Suprapubic skin (tissue), 4 donors: ENCODE data around the gene TPSD1. TPM values are rescaled to one million over a fixed set of nuclear protein-coding genes. Genes with fewer than 3 reads are reported as not detected.

ENCODE experiments used
- DNase-seq, 2 donors: peaks; one replicate each; pipeline ENCODE4 v3.0.0-alpha.2; 2019; ENCODE audit warnings: low spot score in 2 of 2
- H3K27ac ChIP-seq: fragments of 200-600 bp; sonication (generic); one replicate; pipeline ENCODE4 v1.5.1; 2019
- H3K27me3 ChIP-seq: fragments of 200-600 bp; sonication (generic); one replicate; pipeline ENCODE4 v1.5.1; 2019
- H3K36me3 ChIP-seq: fragments of 200-600 bp; sonication (generic); one replicate; pipeline ENCODE4 v1.5.1; 2019
- H3K4me1 ChIP-seq: fragments of 200-600 bp; sonication (generic); one replicate; pipeline ENCODE4 v1.5.1; 2019
- H3K4me3 ChIP-seq: fragments of 200-600 bp; sonication (generic); one replicate; pipeline ENCODE4 v1.5.1; 2019; ENCODE audit warnings: mild to moderate bottlenecking
- H3K9me3 ChIP-seq: fragments of 200-600 bp; sonication (generic); one replicate; pipeline ENCODE4 v1.5.1; 2019
- EP300 ChIP-seq: sonication (generic); formaldehyde crosslinking; IDR thresholded peaks from one replicate; pipeline ENCODE4 v1.6.1; 2017; ENCODE audit warnings: antibody characterized with exemption
- POLR2A ChIP-seq, 2 donors: fragments of 450-650 bp; IDR thresholded peaks; one replicate each; pipeline ENCODE4 v1.6.1; 2017; ENCODE audit warnings: antibody characterized with exemption in 2 of 2, mild to moderate bottlenecking in 2 of 2, moderate library complexity in 2 of 2
- POLR2AphosphoS5 ChIP-seq, 3 donors: sonication (generic); formaldehyde crosslinking; IDR thresholded peaks; one replicate each; pipeline ENCODE4 v1.6.1; 2017; ENCODE audit warnings: antibody characterized with exemption in 3 of 3
- WGBS: methylation state at CpG from one replicate; pipeline ENCODE4 v1.1.5; 2018; 5-methylcytosine and 5-hydroxymethylcytosine counted together
- total RNA-seq, 4 donors: library from RNA; depleted of rRNA; stranded (reverse); fragments of >200 nt; gene quantifications; one replicate each; pipeline ENCODE4 v1.1.0, GENCODE V29; 2016
- TF ChIP-seq, protein P1 (sequence below), 2 donors: fragments of 200-600 bp in 1 of 2; fragments of 450-650 bp in 1 of 2; sonication (generic) in 1 of 2; IDR thresholded peaks; one replicate each; pipeline ENCODE4 v1.5.1; 2016 to 2019; ENCODE audit warnings: antibody characterized with exemption in 2 of 2, mild to moderate bottlenecking in 1 of 2, moderate library complexity in 1 of 2

Gene TPSD1
- total RNA-seq, 4 donors from 2014 or later = 0.38 to 11.6 (median 0.83) TPM; not detected in 1

DNA sequence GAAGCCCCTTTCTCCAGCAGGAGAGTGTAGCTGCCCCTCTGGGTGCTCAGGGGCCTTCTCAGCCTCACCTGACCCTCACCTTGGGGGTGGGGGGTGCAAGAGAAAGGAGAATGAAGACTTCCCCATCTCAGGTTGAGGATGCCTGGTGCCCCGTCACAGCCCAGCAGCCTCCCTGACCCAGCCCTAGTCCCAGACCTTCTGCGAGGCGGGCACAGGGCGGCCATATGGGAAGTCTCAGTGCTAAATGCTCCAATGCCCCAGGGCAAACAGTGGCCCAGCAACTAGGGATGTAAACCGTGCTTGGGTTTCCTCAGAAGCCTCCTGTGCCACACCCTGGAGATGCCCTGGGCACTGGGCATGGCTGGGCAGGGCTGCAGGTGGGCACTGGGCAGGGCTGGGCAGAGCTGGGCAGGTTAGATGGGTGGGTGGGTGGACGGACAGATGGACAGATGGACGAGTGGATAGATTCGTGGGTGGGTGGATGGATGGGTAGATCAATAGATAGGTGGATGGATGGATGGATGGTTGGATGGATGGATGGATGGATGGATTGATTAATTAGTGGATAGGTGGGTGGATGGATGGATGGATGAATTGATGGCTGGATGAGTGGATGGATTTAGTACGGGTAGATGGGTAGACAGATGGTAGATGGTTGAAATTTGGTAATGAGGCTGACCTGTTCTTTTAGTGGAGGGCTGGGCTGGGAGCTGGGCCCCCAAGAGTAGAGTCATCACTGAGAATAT lies 16.8 kb downstream of the TPSD1 start:
- Histone ChIP-seq H3K9me3 (no peaks in the 10 kb centered on the region), H3K4me3 (no peak overlapping the region), H3K27me3 (peaks cover 49% of the 10 kb centered on the region), H3K4me1 (no peaks in the 10 kb centered on the region), H3K36me3 (no peaks in the 10 kb centered on the region), H3K27ac (no peak overlapping the region)
- DNase-seq = peak in 1 of 2 donors; percentile 51
- WGBS = 55% methylated on average over 6 of the region's 9 CpGs
- TF ChIP-seq POLR2AphosphoS5 (IDR thresholded peaks at IDR 0.05) (no peak), POLR2A (IDR thresholded peaks at IDR 0.05) (no peak), EP300 (no peak)
- TF ChIP-seq, protein P1, sequence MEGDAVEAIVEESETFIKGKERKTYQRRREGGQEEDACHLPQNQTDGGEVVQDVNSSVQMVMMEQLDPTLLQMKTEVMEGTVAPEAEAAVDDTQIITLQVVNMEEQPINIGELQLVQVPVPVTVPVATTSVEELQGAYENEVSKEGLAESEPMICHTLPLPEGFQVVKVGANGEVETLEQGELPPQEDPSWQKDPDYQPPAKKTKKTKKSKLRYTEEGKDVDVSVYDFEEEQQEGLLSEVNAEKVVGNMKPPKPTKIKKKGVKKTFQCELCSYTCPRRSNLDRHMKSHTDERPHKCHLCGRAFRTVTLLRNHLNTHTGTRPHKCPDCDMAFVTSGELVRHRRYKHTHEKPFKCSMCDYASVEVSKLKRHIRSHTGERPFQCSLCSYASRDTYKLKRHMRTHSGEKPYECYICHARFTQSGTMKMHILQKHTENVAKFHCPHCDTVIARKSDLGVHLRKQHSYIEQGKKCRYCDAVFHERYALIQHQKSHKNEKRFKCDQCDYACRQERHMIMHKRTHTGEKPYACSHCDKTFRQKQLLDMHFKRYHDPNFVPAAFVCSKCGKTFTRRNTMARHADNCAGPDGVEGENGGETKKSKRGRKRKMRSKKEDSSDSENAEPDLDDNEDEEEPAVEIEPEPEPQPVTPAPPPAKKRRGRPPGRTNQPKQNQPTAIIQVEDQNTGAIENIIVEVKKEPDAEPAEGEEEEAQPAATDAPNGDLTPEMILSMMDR (IDR thresholded peaks at IDR 0.05) = no peak

DNA sequence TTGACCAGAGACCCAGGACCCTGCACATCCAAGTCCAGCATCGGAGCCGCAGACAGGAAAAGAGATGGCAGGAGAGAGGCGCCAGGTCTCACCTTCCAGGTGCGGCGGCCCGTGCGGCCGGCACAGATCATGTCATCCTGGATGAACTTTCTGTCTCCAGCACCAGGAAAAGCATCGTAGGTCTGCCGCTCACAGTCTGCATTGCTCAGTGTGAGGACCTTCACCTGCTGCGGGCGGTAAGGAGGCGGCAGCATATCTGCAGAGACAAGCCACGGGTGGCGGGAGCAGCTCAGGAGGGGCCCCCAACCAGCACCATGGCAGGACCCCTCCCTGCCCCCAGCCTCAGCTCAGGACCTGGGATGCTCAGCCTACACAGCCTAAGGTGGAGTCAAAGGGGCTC lies 17.9 kb downstream of the TPSD1 start:
- TF ChIP-seq POLR2A (IDR thresholded peaks at IDR 0.05) = no peak
- no peak for TF ChIP-seq POLR2AphosphoS5 (IDR thresholded peaks at IDR 0.05)
- TF ChIP-seq EP300 = no peak
- TF ChIP-seq, protein P1 (IDR thresholded peaks at IDR 0.05) = no peak
- H3K9me3 ChIP-seq = no peaks in the 10 kb centered on the region
- no peak overlapping the region for H3K27ac ChIP-seq
- H3K4me3 ChIP-seq = no peak overlapping the region
- no peaks in the 10 kb centered on the region for H3K36me3 ChIP-seq
- no peaks in the 10 kb centered on the region for H3K4me1 ChIP-seq
- DNase-seq = peak in 1 of 2 donors; percentile 52
- H3K27me3 ChIP-seq = peaks cover 61% of the 10 kb centered on the region
- WGBS = 70% methylated on average over 14 of the region's 15 CpGs

DNA sequence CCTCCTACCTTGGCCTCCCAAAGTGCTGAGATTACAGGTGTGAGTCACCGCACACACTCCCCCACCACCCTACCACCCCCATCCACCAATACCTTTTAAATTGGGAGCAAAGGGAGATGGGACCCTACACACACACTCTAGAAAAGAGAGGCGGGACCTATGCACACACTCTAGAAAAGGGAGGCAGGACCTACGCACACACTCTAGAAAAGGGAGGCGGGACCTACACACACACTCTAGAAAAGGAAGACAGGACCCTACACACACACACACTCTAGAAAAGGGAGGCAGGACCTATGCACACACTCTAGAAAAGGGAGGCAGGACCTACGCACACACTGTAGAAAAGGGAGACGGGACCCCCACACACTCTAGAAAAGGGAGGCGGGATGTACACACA lies 18.9 kb downstream of the TPSD1 start:
- no peak for TF ChIP-seq POLR2AphosphoS5 (IDR thresholded peaks at IDR 0.05)
- TF ChIP-seq, protein P1 (IDR thresholded peaks at IDR 0.05) = no peak
- TF ChIP-seq EP300 = no peak
- no peak for TF ChIP-seq POLR2A (IDR thresholded peaks at IDR 0.05)
- WGBS = 96% methylated on average over 7 of the region's 7 CpGs
- Histone ChIP-seq H3K9me3 (no peaks in the 10 kb centered on the region), H3K4me1 (no peaks in the 10 kb centered on the region), H3K27me3 (peaks cover 67% of the 10 kb centered on the region), H3K4me3 (no peak overlapping the region), H3K36me3 (no peaks in the 10 kb centered on the region), H3K27ac (no peak overlapping the region)
- no peak for DNase-seq

DNA sequence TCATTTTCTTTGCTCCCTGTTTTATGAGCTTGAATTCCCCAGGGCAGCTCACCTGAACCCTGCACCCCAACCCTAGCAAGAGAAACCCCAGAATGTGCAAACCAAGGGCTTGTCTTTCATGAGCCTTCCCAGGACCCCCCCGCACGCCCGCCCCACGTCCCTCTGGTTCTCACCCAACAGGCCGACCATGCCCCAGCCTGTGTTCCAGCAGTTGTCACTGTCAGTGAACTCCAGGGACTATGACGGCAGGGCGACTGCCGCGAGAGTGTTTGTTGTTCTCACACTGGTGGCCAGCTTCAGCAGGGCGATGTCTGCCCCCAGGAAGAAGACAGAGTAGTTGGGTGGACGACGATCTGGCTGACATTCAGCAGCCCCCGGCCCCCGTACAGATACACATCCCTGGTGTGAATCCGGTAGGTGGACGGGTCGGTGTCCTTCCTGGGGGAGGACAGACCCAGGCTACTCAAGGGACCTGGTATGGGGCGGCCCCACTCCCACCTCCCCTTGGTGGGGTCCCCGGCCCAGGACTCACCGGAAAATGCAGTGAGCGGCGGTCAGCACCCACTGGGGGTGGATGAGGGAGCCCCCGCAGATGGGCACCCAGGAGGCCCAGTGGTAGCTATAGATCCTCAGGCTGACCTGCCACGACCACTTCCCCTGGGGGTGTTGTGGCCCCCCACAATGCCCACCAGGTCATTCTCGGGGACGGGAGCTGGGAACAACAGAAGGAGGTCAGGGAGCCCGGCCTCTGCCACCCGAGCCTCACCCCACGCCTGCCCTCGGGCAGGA lies 20.1 kb downstream of the TPSD1 start:
- peaks cover 75% of the 10 kb centered on the region for H3K27me3 ChIP-seq
- no peaks in the 10 kb centered on the region for H3K4me1 ChIP-seq
- TF ChIP-seq POLR2AphosphoS5 (IDR thresholded peaks at IDR 0.05) (no peak), POLR2A (IDR thresholded peaks at IDR 0.05) (no peak), EP300 (no peak)
- TF ChIP-seq, protein P1 (IDR thresholded peaks at IDR 0.05) = no peak
- no peaks in the 10 kb centered on the region for H3K36me3 ChIP-seq
- H3K27ac ChIP-seq = no peak overlapping the region
- H3K4me3 ChIP-seq = no peak overlapping the region
- DNase-seq = peak in 1 of 2 donors; percentile 52
- no peaks in the 10 kb centered on the region for H3K9me3 ChIP-seq
- WGBS = 72% methylated on average over 14 of the region's 30 CpGs

DNA sequence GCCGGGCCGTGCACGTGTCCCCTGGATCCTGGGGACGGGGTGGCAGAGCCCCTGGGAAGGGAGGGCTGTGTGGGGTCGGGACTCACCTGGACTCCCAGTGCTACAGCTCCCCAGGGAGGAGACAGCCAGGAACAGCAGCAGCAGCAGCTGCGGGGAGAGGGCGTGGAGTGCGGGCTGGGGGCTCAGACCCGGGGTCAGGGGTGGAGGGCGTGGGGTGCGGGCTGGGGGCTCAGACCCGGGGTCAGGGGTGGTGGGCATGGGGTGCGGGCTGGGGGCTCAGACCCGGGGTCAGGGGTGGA lies 20.7 kb downstream of the TPSD1 start:
- Histone ChIP-seq H3K9me3 (no peaks in the 10 kb centered on the region), H3K4me3 (no peak overlapping the region), H3K4me1 (no peaks in the 10 kb centered on the region), H3K27me3 (peaks cover 75% of the 10 kb centered on the region), H3K36me3 (no peaks in the 10 kb centered on the region), H3K27ac (no peak overlapping the region)
- TF ChIP-seq EP300 (no peak), POLR2A (IDR thresholded peaks at IDR 0.05) (no peak), POLR2AphosphoS5 (IDR thresholded peaks at IDR 0.05) (no peak)
- TF ChIP-seq, protein P1 (IDR thresholded peaks at IDR 0.05) = no peak
- 67% methylated on average over 9 of the region's 14 CpGs for WGBS
- peak in 1 of 2 donors; percentile 48 for DNase-seq
